ENCODE data around the gene ELMO2.

- no peak for TF ChIP-seq CTCF (conservative IDR thresholded peaks at IDR 0.05 in 1 of 2, IDR thresholded peaks at IDR 0.05 in 1 of 2; ENCODE audit: extremely low read depth in 1 of 2, insufficient read depth in 1 of 2, low read depth in 1 of 2, low read length in 2 of 2)
- TF ChIP-seq EZH2 (IDR thresholded peaks at IDR 0.05; ENCODE audit: borderline replicate concordance, low read length) = no peak
Observed at GRCh38 chr20:46399401-46399800, 7.0 kb downstream of the ELMO2 start.
